ENCODE data around the gene RELA. TPM values are rescaled to one million over a fixed set of nuclear protein-coding genes. Genes with fewer than 3 reads are reported as not detected.

Gene RELA
- total RNA-seq, 1 donor from 2014 or later, result 68.9 TPM

- H3K27ac Mint-ChIP-seq (ENCODE audit: unreplicated experiment), result no peak overlapping the region
- Histone ChIP-seq H3K27ac (ENCODE audit: low read depth, low read length) (no peak overlapping the region), H3K4me3 (ENCODE audit: insufficient read depth, low read depth, low read length) (peak overlapping the region; percentile 24), H3K9me3 (ENCODE audit: insufficient read depth, low read depth, low read length) (no peaks in the 10 kb centered on the region), H3K36me3 (ENCODE audit: insufficient read depth, low read length) (no peaks in the 10 kb centered on the region), H3K79me2 (ENCODE audit: insufficient read depth, low read length) (peaks cover 3% of the 10 kb centered on the region), H3K4me1 (ENCODE audit: insufficient read depth, low read length) (peaks cover 12% of the 10 kb centered on the region), H3K4me2 (ENCODE audit: low read length) (peak overlapping the region; percentile 74), H2AFZ (ENCODE audit: low read depth, low read length) (peak overlapping the region; percentile 75), H3K9ac (ENCODE audit: low read length) (no peak overlapping the region), H3K27me3 (ENCODE audit: insufficient read depth, low read length) (no peaks in the 10 kb centered on the region), H4K20me1 (ENCODE audit: insufficient read depth, low read length) (peaks cover 5% of the 10 kb centered on the region)
- H3K36me3 Mint-ChIP-seq (ENCODE audit: low read depth, unreplicated experiment), result peaks cover 15% of the 10 kb centered on the region
- peaks cover 3% of the 10 kb centered on the region for H3K9me3 Mint-ChIP-seq (ENCODE audit: unreplicated experiment)
- H3K4me3 Mint-ChIP-seq (ENCODE audit: unreplicated experiment), result no peak overlapping the region
- no peaks in the 10 kb centered on the region for H3K27me3 Mint-ChIP-seq (ENCODE audit: low read depth, unreplicated experiment)
- TF ChIP-seq EZH2 (IDR thresholded peaks at IDR 0.05; ENCODE audit: insufficient read depth, low read length), result no peak
- TF ChIP-seq CTCF (IDR thresholded peaks at IDR 0.05; ENCODE audit: insufficient read depth, low read depth, low read length), result no peak
- FAIRE-seq (no peak), DNase-seq (ENCODE audit: low read depth) (no peak)
- peaks cover 17% of the 10 kb centered on the region for H3K4me1 Mint-ChIP-seq (ENCODE audit: low read depth, unreplicated experiment)
Measured at GRCh38 chr11:65646288-65646957, 16.3 kb downstream of the RELA start.

GRCh38 chr11:65645710-65646109, 17.0 kb downstream of the RELA start:
- Mint-ChIP-seq H3K27me3 (ENCODE audit: low read depth, unreplicated experiment) (no peaks in the 10 kb centered on the region), H3K4me3 (ENCODE audit: unreplicated experiment) (no peak overlapping the region)
- H2AFZ ChIP-seq (ENCODE audit: low read depth, low read length), result no peak overlapping the region

More at GRCh38 chr11:65645710-65646109, 17.0 kb downstream of the RELA start:
- Mint-ChIP-seq H3K36me3 (ENCODE audit: low read depth, unreplicated experiment) (peaks cover 16% of the 10 kb centered on the region), H3K27ac (ENCODE audit: unreplicated experiment) (no peak overlapping the region), H3K9me3 (ENCODE audit: unreplicated experiment) (peaks cover 3% of the 10 kb centered on the region), H3K4me1 (ENCODE audit: low read depth, unreplicated experiment) (peaks cover 17% of the 10 kb centered on the region)
- H4K20me1 ChIP-seq (ENCODE audit: insufficient read depth, low read length), result peaks cover 9% of the 10 kb centered on the region
- H3K36me3 ChIP-seq (ENCODE audit: insufficient read depth, low read length), result no peaks in the 10 kb centered on the region
- no peak overlapping the region for H3K27ac ChIP-seq (ENCODE audit: low read depth, low read length)
- H3K4me1 ChIP-seq (ENCODE audit: insufficient read depth, low read length), result peaks cover 12% of the 10 kb centered on the region
- H3K27me3 ChIP-seq (ENCODE audit: insufficient read depth, low read length), result no peaks in the 10 kb centered on the region
- no peak overlapping the region for H3K9ac ChIP-seq (ENCODE audit: low read length)
- no peak for FAIRE-seq
- H3K4me2 ChIP-seq (ENCODE audit: low read length), result peak overlapping the region; percentile 45
- no peaks in the 10 kb centered on the region for H3K9me3 ChIP-seq (ENCODE audit: insufficient read depth, low read depth, low read length)
- peak; percentile 65 for DNase-seq (ENCODE audit: low read depth)
- no peak for TF ChIP-seq EZH2 (IDR thresholded peaks at IDR 0.05; ENCODE audit: insufficient read depth, low read length)
- TF ChIP-seq CTCF (IDR thresholded peaks at IDR 0.05; ENCODE audit: insufficient read depth, low read depth, low read length), result no peak
- H3K4me3 ChIP-seq (ENCODE audit: insufficient read depth, low read depth, low read length), result no peak overlapping the region
- peaks cover 3% of the 10 kb centered on the region for H3K79me2 ChIP-seq (ENCODE audit: insufficient read depth, low read length)
